Liver (tissue), 3 donors: ENCODE results near the gene EVA1C.

Experiments used
- FOXA1 ChIP-seq: IDR thresholded peaks from 2 replicates; pipeline ENCODE4 v1.6.1; 2016; ENCODE audit warnings: antibody characterized with exemption
- GABPA ChIP-seq, 2 donors: IDR thresholded peaks in 1 of 2; conservative IDR thresholded peaks in 1 of 2; 2 replicates each; pipeline ENCODE4 v1.6.1; 2016; ENCODE audit warnings: antibody characterized with exemption in 2 of 2, mild to moderate bottlenecking in 1 of 2, moderate library complexity in 1 of 2
- JUND ChIP-seq, 2 donors: IDR thresholded peaks; 2 replicates each; pipeline ENCODE4 v1.6.1; 2016; ENCODE audit warnings: antibody characterized with exemption in 2 of 2
- RAD21 ChIP-seq, 2 donors: IDR thresholded peaks; 2 replicates each; pipeline ENCODE4 v1.6.1; 2016; ENCODE audit warnings: antibody characterized with exemption in 2 of 2, mild to moderate bottlenecking in 2 of 2
- REST ChIP-seq: IDR thresholded peaks from 2 replicates; pipeline ENCODE4 v1.6.1; 2016; ENCODE audit warnings: antibody characterized with exemption, mild to moderate bottlenecking
- SP1 ChIP-seq: IDR thresholded peaks from 2 replicates; pipeline ENCODE4 v1.6.1; 2018; ENCODE audit warnings: antibody characterized with exemption, mild to moderate bottlenecking
- YY1 ChIP-seq: IDR thresholded peaks from 2 replicates; pipeline ENCODE4 v1.6.1; 2016; ENCODE audit warnings: antibody characterized with exemption, mild to moderate bottlenecking
- TF ChIP-seq, protein P1 (sequence below): fragments of 150-350 bp; IDR thresholded peaks from 2 replicates; pipeline ENCODE4 v1.5.1; 2017; ENCODE audit warnings: improper control_type of control experiment, low read depth, low read length; ENCODE audit not compliant: missing input control
- TF ChIP-seq, protein P2 (sequence below): IDR thresholded peaks from 2 replicates; pipeline ENCODE4 v1.6.1; 2016; ENCODE audit warnings: antibody characterized with exemption
- donor health status: healthy.
- donor health status: healthy.

- TF ChIP-seq, protein P1, sequence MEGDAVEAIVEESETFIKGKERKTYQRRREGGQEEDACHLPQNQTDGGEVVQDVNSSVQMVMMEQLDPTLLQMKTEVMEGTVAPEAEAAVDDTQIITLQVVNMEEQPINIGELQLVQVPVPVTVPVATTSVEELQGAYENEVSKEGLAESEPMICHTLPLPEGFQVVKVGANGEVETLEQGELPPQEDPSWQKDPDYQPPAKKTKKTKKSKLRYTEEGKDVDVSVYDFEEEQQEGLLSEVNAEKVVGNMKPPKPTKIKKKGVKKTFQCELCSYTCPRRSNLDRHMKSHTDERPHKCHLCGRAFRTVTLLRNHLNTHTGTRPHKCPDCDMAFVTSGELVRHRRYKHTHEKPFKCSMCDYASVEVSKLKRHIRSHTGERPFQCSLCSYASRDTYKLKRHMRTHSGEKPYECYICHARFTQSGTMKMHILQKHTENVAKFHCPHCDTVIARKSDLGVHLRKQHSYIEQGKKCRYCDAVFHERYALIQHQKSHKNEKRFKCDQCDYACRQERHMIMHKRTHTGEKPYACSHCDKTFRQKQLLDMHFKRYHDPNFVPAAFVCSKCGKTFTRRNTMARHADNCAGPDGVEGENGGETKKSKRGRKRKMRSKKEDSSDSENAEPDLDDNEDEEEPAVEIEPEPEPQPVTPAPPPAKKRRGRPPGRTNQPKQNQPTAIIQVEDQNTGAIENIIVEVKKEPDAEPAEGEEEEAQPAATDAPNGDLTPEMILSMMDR: no peak
- no peak for TF ChIP-seq JUND (IDR thresholded peaks at IDR 0.05)
- no peak for TF ChIP-seq SP1
- no peak for TF ChIP-seq GABPA (IDR thresholded peaks at IDR 0.05 in 1 of 2, conservative IDR thresholded peaks at IDR 0.05 in 1 of 2)
- no peak for TF ChIP-seq REST
- no peak for TF ChIP-seq YY1
- no peak for TF ChIP-seq RAD21 (IDR thresholded peaks at IDR 0.05)
- no peak for TF ChIP-seq FOXA1
- TF ChIP-seq, protein P2, sequence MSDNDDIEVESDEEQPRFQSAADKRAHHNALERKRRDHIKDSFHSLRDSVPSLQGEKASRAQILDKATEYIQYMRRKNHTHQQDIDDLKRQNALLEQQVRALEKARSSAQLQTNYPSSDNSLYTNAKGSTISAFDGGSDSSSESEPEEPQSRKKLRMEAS: no peak
Measured at GRCh38 chr21:32525282-32525681, 112.8 kb downstream of the EVA1C start.
